Trophoblast cell (in vitro differentiated cells and primary cell): ENCODE data around the gene PLS1.
A peak's percentile ranks its signal among the peaks of the same experiment; 100 is the strongest.

ENCODE experiments used
- DNase-seq, 2 donors: peaks; one replicate each; pipeline ENCODE4 v3.0.0-alpha.2; 2016
- H2AFZ ChIP-seq: 2 replicates; pipeline ENCODE4 v1.6.1; 2013; ENCODE audit warnings: low read length, moderate library complexity, mild to moderate bottlenecking; ENCODE audit not compliant: insufficient read depth, poor library complexity
- H2AK5ac ChIP-seq: 2 replicates; pipeline ENCODE4 v1.6.1; 2013; ENCODE audit warnings: mild to moderate bottlenecking, low read length
- H2BK120ac ChIP-seq: 2 replicates; pipeline ENCODE4 v1.6.1; 2013; ENCODE audit warnings: low read length, mild to moderate bottlenecking, moderate library complexity; ENCODE audit not compliant: insufficient read depth, poor library complexity
- H2BK12ac ChIP-seq: 2 replicates; pipeline ENCODE4 v1.6.1; 2013; ENCODE audit warnings: mild to moderate bottlenecking, low read length, moderate library complexity
- H2BK5ac ChIP-seq: 2 replicates; pipeline ENCODE4 v1.6.1; 2013; ENCODE audit warnings: low read length, low read depth, moderate library complexity, mild to moderate bottlenecking; ENCODE audit not compliant: poor library complexity
- H3K14ac ChIP-seq: 2 replicates; pipeline ENCODE4 v1.6.1; 2013; ENCODE audit warnings: mild to moderate bottlenecking, low read length
- H3K18ac ChIP-seq: 2 replicates; pipeline ENCODE4 v1.6.1; 2013; ENCODE audit warnings: mild to moderate bottlenecking, low read length
- H3K23ac ChIP-seq: 2 replicates; pipeline ENCODE4 v1.6.1; 2013; ENCODE audit warnings: low read length
- H3K27ac ChIP-seq: 2 replicates; pipeline ENCODE4 v1.5.1; 2013; ENCODE audit warnings: low read depth, mild to moderate bottlenecking, inconsistent platforms, low read length, moderate library complexity
- H3K27me3 ChIP-seq: 2 replicates; pipeline ENCODE4 v1.6.1; 2013; ENCODE audit warnings: inconsistent platforms, mild to moderate bottlenecking, low read length, moderate library complexity; ENCODE audit not compliant: insufficient read depth
- H3K36me3 ChIP-seq, 2 experiments: 1 replicate in 1 of 2; 2 replicates in 1 of 2; pipeline ENCODE4 v1.6.1; 2013; ENCODE audit warnings: low read length in 2 of 2, mild to moderate bottlenecking in 2 of 2, moderate library complexity in 1 of 2; ENCODE audit not compliant: insufficient read depth in 2 of 2, control insufficient read depth in 1 of 2
- H3K4ac ChIP-seq: 2 replicates; pipeline ENCODE4 v1.6.1; 2013; ENCODE audit warnings: low read depth, mild to moderate bottlenecking, low read length, moderate library complexity
- H3K4me1 ChIP-seq, 2 experiments: 1 replicate in 1 of 2; 2 replicates in 1 of 2; pipeline ENCODE4 v1.6.1; 2013; ENCODE audit warnings: low read length in 2 of 2, mild to moderate bottlenecking in 2 of 2, moderate library complexity in 1 of 2; ENCODE audit not compliant: insufficient read depth in 2 of 2, control insufficient read depth in 1 of 2
- H3K4me2 ChIP-seq: 2 replicates; pipeline ENCODE4 v1.6.1; 2013; ENCODE audit warnings: inconsistent platforms, mild to moderate bottlenecking, low read length, moderate library complexity
- H3K4me3 ChIP-seq: 2 replicates; pipeline ENCODE4 v1.5.1; 2013; ENCODE audit warnings: mild to moderate bottlenecking, low read depth, low read length, inconsistent platforms
- H3K79me1 ChIP-seq: one replicate; pipeline ENCODE4 v1.6.1; 2013; ENCODE audit warnings: low read length
- H3K79me2 ChIP-seq: 2 replicates; pipeline ENCODE4 v1.6.1; 2013; ENCODE audit warnings: low read length, mild to moderate bottlenecking; ENCODE audit not compliant: control insufficient read depth, insufficient read depth, poor library complexity
- H3K9ac ChIP-seq: 2 replicates; pipeline ENCODE4 v1.6.1; 2013; ENCODE audit warnings: mild to moderate bottlenecking, low read length
- H3K9me3 ChIP-seq: 2 replicates; pipeline ENCODE4 v1.6.1; 2013; ENCODE audit warnings: low read depth, mild to moderate bottlenecking, control low read depth, inconsistent platforms, low read length; ENCODE audit not compliant: insufficient read depth
- H4K12ac ChIP-seq: 2 replicates; pipeline ENCODE4 v1.6.1; 2013; ENCODE audit warnings: low read depth, mild to moderate bottlenecking, low read length, moderate library complexity
- H4K8ac ChIP-seq: 2 replicates; pipeline ENCODE4 v1.6.1; 2013; ENCODE audit warnings: low read depth, mild to moderate bottlenecking, low read length, moderate library complexity
- H4K91ac ChIP-seq: one replicate; pipeline ENCODE4 v1.6.1; 2013; ENCODE audit warnings: low read depth, mild to moderate bottlenecking, low read length, moderate library complexity
- WGBS: extraction: QIAGEN DNeasy Blood & Tissue Kit; methylation state at CpG from one replicate; pipeline ENCODE4 v1.1.7; 2013; ENCODE audit warnings: missing lambda C conversion rate; ENCODE audit not compliant: insufficient read length, insufficient coverage; ENCODE audit errors: extremely low coverage; 5-methylcytosine and 5-hydroxymethylcytosine counted together

Gene PLS1

GRCh38 chr3:142609136-142609535 lies 12.9 kb downstream of the PLS1 start:
- no peak overlapping the region for H2BK12ac ChIP-seq
- H3K4me3 ChIP-seq: no peak overlapping the region
- H3K14ac ChIP-seq: no peak overlapping the region
- H3K27me3 ChIP-seq: no peaks in the 10 kb centered on the region
- H3K4me2 ChIP-seq: no peak overlapping the region
- no peak overlapping the region for H3K27ac ChIP-seq
- H2BK120ac ChIP-seq: no peak overlapping the region
- WGBS: no CpG with 5 or more reads among the region's 1 CpG
- no peaks in the 10 kb centered on the region for H3K9me3 ChIP-seq
- no peak overlapping the region for H3K4ac ChIP-seq
- H4K91ac ChIP-seq: no peak overlapping the region
- DNase-seq: no peak
- no peak overlapping the region for H2BK5ac ChIP-seq
- H3K79me1 ChIP-seq: no peaks in the 10 kb centered on the region
- H2AK5ac ChIP-seq: no peak overlapping the region
- H4K8ac ChIP-seq: no peak overlapping the region
- H3K9ac ChIP-seq: no peak overlapping the region
- no peak overlapping the region for H3K23ac ChIP-seq
- no peak overlapping the region for H2AFZ ChIP-seq
- H3K18ac ChIP-seq: no peak overlapping the region
- no peaks in the 10 kb centered on the region for H3K36me3 ChIP-seq
- no peaks in the 10 kb centered on the region for H3K79me2 ChIP-seq
- H3K4me1 ChIP-seq: peaks cover 0 to 2% of the 10 kb centered on the region in 2 experiments
- H4K12ac ChIP-seq: no peak overlapping the region

GRCh38 chr3:142611206-142611605 lies 15.0 kb downstream of the PLS1 start:
- H3K27me3 ChIP-seq: no peaks in the 10 kb centered on the region
- H3K23ac ChIP-seq: no peak overlapping the region
- no peak overlapping the region for H2AK5ac ChIP-seq
- H3K18ac ChIP-seq: no peak overlapping the region
- H3K79me1 ChIP-seq: no peaks in the 10 kb centered on the region
- H2AFZ ChIP-seq: no peak overlapping the region
- H2BK12ac ChIP-seq: no peak overlapping the region
- H3K4me2 ChIP-seq: no peak overlapping the region
- no CpG with 5 or more reads among the region's 1 CpG for WGBS
- peak; percentile 59 to 79 for DNase-seq
- H4K8ac ChIP-seq: no peak overlapping the region
- H3K14ac ChIP-seq: no peak overlapping the region
- H4K91ac ChIP-seq: no peak overlapping the region
- no peak overlapping the region for H2BK5ac ChIP-seq
- H3K79me2 ChIP-seq: no peaks in the 10 kb centered on the region
- H3K4ac ChIP-seq: no peak overlapping the region
- peaks cover 0 to 4% of the 10 kb centered on the region in 2 experiments for H3K4me1 ChIP-seq
- H2BK120ac ChIP-seq: no peak overlapping the region
- H3K9me3 ChIP-seq: no peaks in the 10 kb centered on the region
- H3K4me3 ChIP-seq: no peak overlapping the region
- no peak overlapping the region for H3K27ac ChIP-seq
- H3K9ac ChIP-seq: no peak overlapping the region
- H3K36me3 ChIP-seq: no peaks in the 10 kb centered on the region
- no peak overlapping the region for H4K12ac ChIP-seq

- no peak overlapping the region for H2BK120ac ChIP-seq
- WGBS: no CpG with 5 or more reads among the region's 1 CpG
- H2BK12ac ChIP-seq: no peak overlapping the region
- no peak overlapping the region for H4K8ac ChIP-seq
- H3K9ac ChIP-seq: no peak overlapping the region
- H3K79me1 ChIP-seq: no peaks in the 10 kb centered on the region
- H3K18ac ChIP-seq: no peak overlapping the region
- H3K36me3 ChIP-seq: no peaks in the 10 kb centered on the region
- no peak overlapping the region for H2AK5ac ChIP-seq
- H4K12ac ChIP-seq: no peak overlapping the region
- no peaks in the 10 kb centered on the region for H3K79me2 ChIP-seq
- no peak overlapping the region for H3K27ac ChIP-seq
- no peak overlapping the region for H2BK5ac ChIP-seq
- H3K4me2 ChIP-seq: no peak overlapping the region
- H3K4me1 ChIP-seq: peaks cover 0 to 2% of the 10 kb centered on the region in 2 experiments
- H2AFZ ChIP-seq: no peak overlapping the region
- H3K9me3 ChIP-seq: no peaks in the 10 kb centered on the region
- H3K23ac ChIP-seq: no peak overlapping the region
- no peak overlapping the region for H3K14ac ChIP-seq
- H3K4me3 ChIP-seq: no peak overlapping the region
- H3K4ac ChIP-seq: no peak overlapping the region
- no peaks in the 10 kb centered on the region for H3K27me3 ChIP-seq
- no peak for DNase-seq
- no peak overlapping the region for H4K91ac ChIP-seq
These were observed 17.3 kb downstream of the PLS1 start for GRCh38 chr3:142613491-142613890.

GRCh38 chr3:142614059-142614626 lies 17.9 kb downstream of the PLS1 start:
- no peaks in the 10 kb centered on the region for H3K9me3 ChIP-seq
- no peak overlapping the region for H3K4me3 ChIP-seq
- H3K18ac ChIP-seq: no peak overlapping the region
- H3K27me3 ChIP-seq: no peaks in the 10 kb centered on the region
- no peak overlapping the region for H4K8ac ChIP-seq
- H2BK12ac ChIP-seq: no peak overlapping the region
- no peak for DNase-seq
- no peaks in the 10 kb centered on the region for H3K79me2 ChIP-seq
- no peak overlapping the region for H3K4ac ChIP-seq
- no peak overlapping the region for H4K91ac ChIP-seq
- H2AK5ac ChIP-seq: no peak overlapping the region
- H2BK120ac ChIP-seq: no peak overlapping the region
- no peak overlapping the region for H2BK5ac ChIP-seq
- H3K27ac ChIP-seq: no peak overlapping the region
- no peak overlapping the region for H3K4me2 ChIP-seq
- no peaks in the 10 kb centered on the region for H3K79me1 ChIP-seq
- H3K4me1 ChIP-seq: peaks cover 0 to 2% of the 10 kb centered on the region in 2 experiments
- no peak overlapping the region for H3K23ac ChIP-seq
- no peak overlapping the region for H2AFZ ChIP-seq
- no CpG with 5 or more reads among the region's 2 CpGs for whole genome bisulfite sequencing
- H3K36me3 ChIP-seq: no peaks in the 10 kb centered on the region
- H4K12ac ChIP-seq: no peak overlapping the region
- H3K14ac ChIP-seq: no peak overlapping the region
- no peak overlapping the region for H3K9ac ChIP-seq
